ENCODE measurements around the gene SLC7A14.

- TF ChIP-seq CTCF (IDR thresholded peaks at IDR 0.05) (no peak), POLR2A (IDR thresholded peaks at IDR 0.05) (no peak)
Observed at GRCh38 chr3:170562080-170562479, 23.8 kb downstream of the SLC7A14 start.
